IPS-11a (cell line): ENCODE data around the gene DCP2.

ENCODE experiments used
- H3K4me3 ChIP-seq: one replicate; pipeline ENCODE4 v1.5.1; 2013; ENCODE audit warnings: low read depth, low read length, control low read depth

Gene DCP2

DNA sequence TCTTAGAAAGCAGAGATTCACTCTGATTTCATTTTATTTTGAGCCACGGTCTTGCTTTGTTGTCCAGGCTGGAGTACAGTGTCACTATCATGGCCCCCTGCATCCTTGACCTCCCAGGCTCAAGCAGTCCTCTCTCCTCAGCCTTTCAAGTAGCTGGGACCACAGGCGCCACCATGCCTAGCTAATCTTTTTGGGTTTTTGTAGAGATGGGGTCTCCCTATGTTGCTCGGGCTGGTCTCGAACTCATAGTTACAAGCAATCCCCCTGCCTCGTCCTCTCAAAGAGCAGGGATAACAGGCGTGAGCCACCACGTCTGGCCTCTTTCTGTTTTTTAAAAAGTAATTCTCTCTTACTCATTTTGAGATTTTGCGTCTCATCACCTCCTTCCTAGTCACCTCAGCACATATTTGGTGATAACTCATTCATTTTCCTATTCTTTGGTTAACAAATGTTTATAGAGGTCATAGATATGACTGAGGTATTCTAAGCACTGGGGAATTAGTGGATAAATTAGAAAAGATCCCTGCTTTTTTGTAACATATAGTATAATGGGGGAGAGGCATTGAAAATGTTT is 10.8 kb upstream of the DCP2 start:
- H3K4me3 ChIP-seq: no peak overlapping the region

DNA sequence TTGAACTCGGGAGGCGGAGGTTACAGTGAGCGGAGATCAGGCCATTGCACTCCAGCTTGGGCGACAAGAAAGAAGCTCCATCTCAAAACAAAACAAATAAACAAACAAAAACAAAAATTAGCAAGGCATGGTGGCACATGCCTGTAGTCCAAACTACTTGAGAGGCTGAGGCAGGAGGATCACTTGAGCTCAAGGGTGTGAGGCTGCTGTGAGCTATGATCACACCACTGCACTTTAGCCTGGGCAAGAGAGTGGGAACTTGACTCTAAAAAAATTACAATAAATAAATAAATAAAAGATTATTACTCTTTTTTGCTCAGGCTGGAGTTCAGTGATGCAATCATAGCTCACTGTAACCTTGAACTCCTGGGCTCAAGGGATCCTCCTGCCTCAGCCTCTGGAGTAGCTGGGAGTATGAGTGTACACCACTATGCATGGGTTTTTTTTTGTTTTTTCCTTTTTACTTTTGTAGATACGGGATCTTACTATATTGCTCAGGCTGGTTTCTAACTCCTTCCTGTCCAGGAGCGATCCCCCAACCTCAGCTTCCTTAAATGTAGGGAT is 9.0 kb upstream of the DCP2 start:
- H3K4me3 ChIP-seq: no peak overlapping the region

DNA sequence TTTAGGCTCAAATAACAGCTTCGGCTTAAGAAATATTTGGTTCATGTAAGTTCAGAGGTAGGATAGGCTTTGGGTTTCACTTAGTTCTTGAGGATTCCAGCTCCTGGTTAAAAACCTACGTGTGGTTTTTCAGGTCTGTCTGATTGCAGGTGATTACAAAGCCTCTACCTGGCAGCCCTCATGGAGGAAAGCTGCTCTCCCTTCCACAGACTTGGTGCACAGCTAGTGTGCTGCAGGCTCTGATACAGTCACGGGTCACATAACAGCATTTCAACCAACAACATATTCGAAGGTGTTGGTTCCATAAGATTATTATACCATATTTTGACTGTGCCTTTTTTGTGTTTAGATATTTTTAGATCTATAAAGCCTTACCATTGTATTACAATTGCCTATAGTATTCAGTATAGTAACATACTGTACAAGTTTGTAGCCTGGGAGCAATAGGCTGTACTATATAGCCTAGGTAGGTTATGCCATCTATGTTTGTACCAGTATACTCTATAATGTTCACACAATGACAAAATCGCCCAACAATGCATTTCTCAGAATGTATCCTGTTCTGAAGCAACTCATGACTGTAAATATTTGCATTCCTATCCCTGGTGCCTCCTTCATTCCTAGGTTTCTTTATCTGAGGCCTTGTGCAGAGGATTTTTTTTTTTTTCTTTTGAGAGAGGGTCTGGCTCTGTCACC is 8.0 kb upstream of the DCP2 start:
- H3K4me3 ChIP-seq: no peak overlapping the region

DNA sequence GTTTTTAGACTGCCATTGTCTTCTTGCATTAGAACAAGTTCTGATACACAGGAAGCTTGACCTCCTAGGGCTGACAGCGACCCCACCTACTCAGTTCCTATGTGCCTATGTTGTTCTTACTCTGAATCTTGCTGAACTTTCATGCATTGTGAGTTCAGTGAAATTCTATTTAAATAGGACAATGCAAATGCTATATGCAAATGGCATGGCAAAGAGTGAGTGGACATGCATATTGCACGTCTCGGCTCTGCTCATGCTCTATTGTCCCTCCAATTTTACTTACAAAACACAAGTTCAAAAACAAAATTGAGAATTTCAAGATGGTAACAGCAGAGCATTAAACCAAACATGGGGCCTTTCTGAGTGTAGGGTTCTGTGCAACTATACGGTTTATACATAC is 5.3 kb upstream of the DCP2 start:
- H3K4me3 ChIP-seq: no peak overlapping the region

GRCh38 chr5:112973036-112973435 is 3.6 kb upstream of the DCP2 start:
- H3K4me3 ChIP-seq: no peak overlapping the region

DNA sequence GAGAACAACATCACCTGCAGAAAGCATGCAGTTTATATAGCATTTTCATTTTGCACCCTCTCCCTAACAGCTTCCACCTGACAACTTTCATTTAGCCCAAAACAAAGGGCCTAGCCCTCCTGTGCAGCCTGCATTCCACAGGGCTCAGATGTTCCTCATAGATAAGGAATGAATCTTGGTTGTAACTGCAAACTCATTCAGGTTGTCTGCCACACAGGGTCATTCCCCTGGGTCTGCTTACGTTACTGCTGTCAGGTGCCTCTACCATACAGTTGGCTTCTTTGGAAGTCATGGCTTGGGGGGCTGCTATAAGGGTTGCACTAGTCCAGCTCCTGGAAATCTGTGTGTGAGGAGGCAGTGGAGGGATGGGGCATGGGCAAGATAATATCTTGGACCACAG is 2.7 kb upstream of the DCP2 start:
- H3K4me3 ChIP-seq: no peak overlapping the region

DNA sequence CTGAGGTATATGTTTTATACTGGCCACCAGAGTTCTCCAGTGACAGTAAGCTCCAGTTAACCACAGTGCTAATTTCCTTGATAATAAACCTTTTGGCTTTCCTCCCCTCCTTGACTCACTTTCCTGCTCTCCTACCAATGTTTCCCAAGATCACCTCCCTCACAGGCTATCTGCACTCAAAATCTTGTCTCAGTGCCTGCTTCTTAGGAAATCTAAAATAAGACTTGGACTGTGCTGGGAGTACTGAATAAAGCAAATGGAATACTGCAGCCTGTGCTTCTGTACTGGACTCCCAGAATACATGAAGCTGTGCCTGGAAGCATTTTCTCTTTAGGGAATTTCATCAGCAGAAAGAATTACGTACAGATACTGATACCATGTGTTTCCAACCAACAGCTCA is 1.7 kb upstream of the DCP2 start:
- H3K4me3 ChIP-seq: no peak overlapping the region

DNA sequence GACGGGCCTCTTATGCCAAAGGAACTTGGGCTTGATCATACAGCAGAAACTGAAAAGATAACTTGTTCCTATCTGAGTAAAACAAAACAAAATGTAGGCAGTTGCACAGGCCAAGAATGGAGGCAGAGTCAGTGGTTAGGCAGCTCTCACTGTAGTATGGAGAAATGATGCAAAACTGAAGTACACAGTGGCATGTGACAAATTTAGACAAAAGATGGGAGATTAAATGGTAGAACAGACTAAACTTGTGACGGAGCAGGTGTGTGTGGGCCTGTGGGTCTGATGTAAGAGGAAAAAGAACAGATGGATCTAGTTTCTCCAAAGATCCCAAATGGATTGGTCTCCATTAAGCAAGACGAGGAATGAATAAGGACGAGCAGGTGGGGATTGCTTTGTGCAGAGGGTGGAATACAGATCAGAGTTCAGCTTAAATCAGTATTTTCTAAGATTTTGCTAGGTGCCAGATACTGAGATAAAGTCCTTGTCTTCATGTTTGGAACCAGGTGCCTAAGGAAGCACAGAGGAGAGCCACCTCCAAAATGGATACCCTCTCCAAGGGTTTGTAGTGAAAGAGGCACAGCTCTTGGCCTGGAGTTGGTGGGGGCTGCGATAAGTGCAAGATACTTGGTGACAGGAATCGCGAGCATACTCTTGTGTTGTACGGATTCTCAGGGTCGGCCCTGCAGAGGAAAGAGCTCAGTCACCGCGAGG is 722 bp upstream of the DCP2 start:
- H3K4me3 ChIP-seq: peak overlapping the region; percentile 89

DNA sequence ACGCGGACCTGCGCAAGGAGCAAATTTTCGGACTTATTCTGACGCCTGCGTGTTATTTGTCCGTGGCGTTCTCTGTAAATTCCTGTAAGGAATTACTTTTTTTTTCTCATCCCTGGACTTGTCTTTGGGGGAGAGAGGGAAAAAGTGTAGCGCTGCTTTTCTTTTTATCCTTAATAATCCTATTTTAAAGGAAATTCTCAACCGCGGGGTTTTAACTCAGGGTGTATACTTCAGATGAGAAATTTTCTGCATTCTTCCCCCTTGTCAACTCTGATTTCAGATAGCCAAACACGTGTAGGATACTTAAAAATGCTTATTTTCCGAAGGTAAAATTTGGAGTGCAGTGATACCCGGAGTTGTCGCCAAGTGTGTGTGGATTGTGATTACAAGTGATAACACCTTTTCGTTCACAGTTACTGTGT is 853 bp downstream of the DCP2 start:
- H3K4me3 ChIP-seq: peak overlapping the region; percentile 89

GRCh38 chr5:112978836-112979235 is 2.2 kb downstream of the DCP2 start:
- peak overlapping the region; percentile 31 for H3K4me3 ChIP-seq

DNA sequence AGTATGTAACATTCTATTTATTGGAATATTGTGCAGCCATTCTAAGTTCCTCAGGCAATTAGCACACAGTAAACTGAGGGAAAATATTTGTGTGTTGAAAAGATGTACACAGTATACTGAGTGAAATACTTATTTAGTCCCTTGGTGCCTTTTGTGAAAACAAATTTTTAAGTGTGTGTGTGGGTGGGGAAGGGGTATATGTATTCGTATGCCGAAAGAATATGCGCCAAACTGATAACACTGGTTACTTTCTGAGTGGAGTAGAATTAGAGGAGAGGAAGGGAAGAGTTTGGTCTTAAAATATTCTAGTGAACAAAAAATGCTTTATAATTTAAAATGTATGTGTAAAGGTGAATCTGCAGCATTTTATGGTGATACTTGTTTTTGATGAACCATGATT is 3.1 kb downstream of the DCP2 start:
- peak overlapping the region; percentile 5 for H3K4me3 ChIP-seq

DNA sequence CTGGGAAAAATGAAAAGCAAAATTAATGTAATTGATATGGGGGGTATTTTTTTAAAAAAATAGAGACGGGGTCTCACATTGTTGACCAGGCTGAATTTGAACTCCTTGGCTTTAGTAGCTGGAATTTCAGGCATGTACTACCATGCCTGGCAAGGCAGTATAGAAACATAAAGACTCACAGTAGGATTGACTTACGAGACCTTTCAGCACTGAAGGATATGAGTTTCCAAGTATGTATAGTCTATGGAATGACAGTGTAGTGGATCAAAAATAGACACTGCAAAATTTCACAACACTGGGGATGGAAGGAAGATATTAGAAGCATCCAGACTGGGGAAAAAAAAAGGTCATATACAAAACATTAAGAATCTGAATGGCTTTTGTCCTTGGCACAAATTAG is 6.8 kb downstream of the DCP2 start:
- no peak overlapping the region for H3K4me3 ChIP-seq

DNA sequence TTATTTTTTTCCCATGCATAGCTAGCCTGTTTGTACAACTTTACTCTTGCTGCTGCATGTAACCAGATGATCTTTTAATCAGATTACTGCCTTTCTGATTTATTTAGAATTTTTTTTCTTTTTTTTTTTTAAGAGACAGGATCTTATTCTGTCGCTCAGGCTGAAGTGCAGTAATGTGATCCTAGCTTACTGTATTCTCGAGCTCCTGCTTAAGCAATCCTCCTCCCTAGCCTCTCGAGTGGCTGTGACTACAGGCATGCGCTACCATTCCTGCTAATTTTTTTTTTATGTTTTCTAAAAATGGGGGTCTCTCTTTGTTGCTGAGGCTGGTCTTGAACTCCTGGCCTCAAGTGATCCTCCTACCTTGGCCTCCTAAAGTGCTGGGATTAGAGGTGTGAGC is 9.6 kb downstream of the DCP2 start:
- H3K4me3 ChIP-seq: no peak overlapping the region

- no peak overlapping the region for H3K4me3 ChIP-seq
Measured at GRCh38 chr5:112995764-112996618, 19.4 kb downstream of the DCP2 start.

DNA sequence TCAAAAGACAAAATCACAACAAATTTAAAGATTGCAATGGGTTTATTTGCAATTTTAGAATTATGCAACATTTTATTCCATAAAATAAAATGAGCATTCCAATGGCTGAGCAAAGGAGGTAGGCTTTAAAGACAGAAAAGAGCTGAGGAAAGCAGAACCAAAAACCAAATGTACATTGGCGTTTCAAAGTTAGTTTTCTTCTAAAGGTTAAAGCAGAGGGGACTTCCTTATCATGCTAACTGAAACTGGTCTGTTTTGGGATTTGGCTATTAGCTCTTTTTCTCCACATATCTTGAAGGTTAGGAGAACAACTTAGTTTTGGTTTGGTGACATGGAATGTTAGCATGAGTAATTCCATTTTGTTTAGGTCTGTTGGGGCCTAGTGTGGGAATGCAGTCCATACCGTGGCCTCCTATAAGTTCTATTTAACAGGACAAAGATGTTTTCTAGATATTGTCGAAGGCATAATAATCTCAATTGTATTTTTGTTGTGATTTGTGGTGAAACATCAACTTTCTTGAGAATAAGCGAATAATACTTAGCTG is 20.3 kb downstream of the DCP2 start:
- no peak overlapping the region for H3K4me3 ChIP-seq

DNA sequence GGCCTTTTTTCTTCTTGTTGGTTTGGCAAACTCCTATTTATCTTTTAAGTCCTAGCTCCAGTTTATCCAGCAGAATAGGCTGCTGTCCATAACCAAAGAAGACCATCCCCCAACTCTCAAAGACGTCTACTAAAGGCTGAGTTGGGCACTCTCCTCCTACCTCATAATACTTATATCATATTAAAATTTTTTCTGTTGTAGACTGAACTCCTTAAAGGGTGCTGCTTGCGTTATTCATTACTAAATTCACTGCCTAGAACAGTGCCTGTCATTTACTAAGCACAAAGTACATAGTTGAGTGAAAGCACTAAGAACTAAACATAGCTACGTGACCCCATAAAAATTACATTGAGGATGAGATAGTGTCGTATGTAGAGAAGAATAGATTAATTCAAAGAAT is 21.7 kb downstream of the DCP2 start:
- no peak overlapping the region for H3K4me3 ChIP-seq

DNA sequence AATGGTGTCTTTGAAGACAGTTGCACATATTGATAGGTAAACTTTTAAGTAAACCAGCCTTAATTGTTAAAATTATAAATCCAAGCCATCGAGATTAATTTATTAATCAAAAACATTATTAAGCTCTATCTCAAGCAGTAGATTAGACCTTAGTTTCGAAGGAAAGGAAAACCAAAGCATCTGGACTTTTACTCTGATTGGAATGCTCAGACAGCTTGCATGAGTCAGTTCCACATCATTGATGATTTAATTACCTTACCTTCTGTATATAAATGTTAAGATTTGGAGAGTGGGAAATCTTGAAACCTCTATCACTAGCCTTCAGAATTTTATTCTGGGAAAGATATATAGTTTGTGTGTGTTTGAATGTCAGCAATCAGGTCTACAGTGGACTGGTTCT is 23.9 kb downstream of the DCP2 start:
- no peak overlapping the region for H3K4me3 ChIP-seq

DNA sequence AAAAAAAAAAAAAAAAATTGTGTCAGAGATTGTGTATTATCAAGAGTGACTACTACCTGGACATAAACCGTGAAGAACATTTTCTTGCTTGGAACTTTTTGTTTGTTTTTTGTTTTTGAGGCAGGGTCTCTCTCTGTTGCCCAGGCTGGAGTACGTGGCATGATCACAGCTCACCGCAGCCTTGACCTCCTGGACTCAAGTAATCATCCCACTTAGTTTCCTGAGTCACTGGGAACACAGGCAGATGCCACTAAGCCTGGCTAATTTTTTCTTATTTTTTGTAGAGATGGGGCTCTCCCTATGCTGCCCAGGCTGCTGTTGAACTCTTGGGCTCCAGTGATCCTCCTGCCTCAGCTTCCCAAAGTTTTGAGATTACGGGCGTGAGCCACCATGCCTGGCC is 25.8 kb downstream of the DCP2 start:
- H3K4me3 ChIP-seq: no peak overlapping the region

DNA sequence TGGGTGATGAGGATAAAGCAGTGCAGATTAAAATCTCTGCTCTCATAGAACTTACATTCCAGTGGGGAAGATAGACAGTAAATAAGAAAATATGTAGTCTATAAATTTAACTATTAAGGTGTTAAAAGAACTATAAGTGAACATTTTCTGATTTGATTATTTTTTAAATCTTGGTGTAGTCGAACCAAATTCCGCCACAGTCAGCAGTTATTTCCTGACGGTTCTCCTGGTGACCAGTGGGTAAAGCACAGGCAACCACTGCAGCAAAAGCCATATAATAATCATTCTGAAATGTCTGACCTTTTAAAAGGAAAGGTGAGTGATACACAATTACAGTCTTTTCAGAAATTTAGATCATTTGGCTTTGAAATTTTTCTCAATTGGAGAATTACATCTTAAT is 27.2 kb downstream of the DCP2 start:
- H3K4me3 ChIP-seq: no peak overlapping the region

GRCh38 chr5:113005454-113005853 is 28.9 kb downstream of the DCP2 start:
- H3K4me3 ChIP-seq: no peak overlapping the region
